ENCODE measurements around the gene NTN1. TPM values are rescaled to one million over a fixed set of nuclear protein-coding genes. Genes with fewer than 3 reads are reported as not detected.

Gene NTN1
- total RNA-seq, 1 experiment from 2014 or later, result 1.2 TPM

- Histone ChIP-seq H3K27ac (ENCODE audit: insufficient read length, low read depth, low read length) (no peak overlapping the region), H4K91ac (ENCODE audit: insufficient read length, low read depth, low read length) (no peak overlapping the region)
- WGBS (ENCODE audit: extremely low coverage, insufficient read length, low lambda C conversion rate), result no CpG with 5 or more reads among the region's 3 CpGs
Measured at GRCh38 chr17:9237053-9237410, 215.7 kb downstream of the NTN1 start.

More at GRCh38 chr17:9237053-9237410, 215.7 kb downstream of the NTN1 start:
- Histone ChIP-seq H2AK5ac (ENCODE audit: insufficient read length, low read length) (no peak overlapping the region), H3K23me2 (ENCODE audit: insufficient read length, low read depth, low read length, poor library complexity, severe bottlenecking) (peaks cover 8% of the 10 kb centered on the region), H3K14ac (ENCODE audit: insufficient read depth, low read length) (no peak overlapping the region), H2BK20ac (ENCODE audit: low read depth, low read length, poor library complexity, severe bottlenecking) (no peak overlapping the region), H3K18ac (ENCODE audit: insufficient read length, low read depth, low read length) (no peak overlapping the region), H3K79me1 (ENCODE audit: insufficient read depth, low read depth, low read length, poor library complexity, severe bottlenecking) (no peaks in the 10 kb centered on the region), H2BK120ac (ENCODE audit: low read depth, low read length, poor library complexity, severe bottlenecking) (no peak overlapping the region), H3K9me3 (ENCODE audit: control insufficient read depth, low read depth, low read length) (no peaks in the 10 kb centered on the region), H3K4me1 (ENCODE audit: insufficient read depth, low read length) (peaks cover 2% of the 10 kb centered on the region; the same call in 1 of the 2 replicates), H3K23ac (ENCODE audit: insufficient read length, low read depth, low read length) (no peak overlapping the region), H3T11ph (ENCODE audit: low read length) (no peak overlapping the region), H4K20me1 (ENCODE audit: control insufficient read depth, insufficient read depth, insufficient read length) (no peaks in the 10 kb centered on the region), H3K56ac (ENCODE audit: insufficient read length, low read depth, low read length) (no peak overlapping the region), H3K9ac (ENCODE audit: extremely low read depth, insufficient read length, low read length) (no peak overlapping the region), H3K27me3 (ENCODE audit: insufficient read depth, low read length) (no peaks in the 10 kb centered on the region), H3K79me2 (ENCODE audit: insufficient read depth, low read length) (no peaks in the 10 kb centered on the region), H2BK15ac (ENCODE audit: low read depth, low read length) (no peak overlapping the region), H3K4ac (ENCODE audit: low read depth, low read length) (no peak overlapping the region), H2BK5ac (ENCODE audit: insufficient read length, low read length) (no peak overlapping the region), H3K4me2 (ENCODE audit: insufficient read depth, insufficient read length, low read length) (no peak overlapping the region), H2AFZ (ENCODE audit: low read length) (no peak overlapping the region), H2BK12ac (ENCODE audit: insufficient read length, low read depth, low read length) (no peak overlapping the region), H4K5ac (ENCODE audit: insufficient read length, low read depth, low read length) (no peak overlapping the region), H4K8ac (replicated peaks; ENCODE audit: insufficient read length, low read depth, low read length) (no peak overlapping the region)
- Mint-ChIP-seq H3K4me3 (no peak overlapping the region), H3K9me3 (no peaks in the 10 kb centered on the region), H3K27ac (no peak overlapping the region), H3K27me3 (ENCODE audit: low read depth) (peaks cover 17% of the 10 kb centered on the region), H3K4me1 (peaks cover 20 to 32% of the 10 kb centered on the region in 2 experiments), H3K36me3 (ENCODE audit: insufficient read depth in 1 of 3, low read depth in 3 of 3) (peaks cover 0 to 2% (median 0%) of the 10 kb centered on the region in 3 experiments; a peak in 1 of 7 replicates)
- TF ChIP-seq, protein P1, sequence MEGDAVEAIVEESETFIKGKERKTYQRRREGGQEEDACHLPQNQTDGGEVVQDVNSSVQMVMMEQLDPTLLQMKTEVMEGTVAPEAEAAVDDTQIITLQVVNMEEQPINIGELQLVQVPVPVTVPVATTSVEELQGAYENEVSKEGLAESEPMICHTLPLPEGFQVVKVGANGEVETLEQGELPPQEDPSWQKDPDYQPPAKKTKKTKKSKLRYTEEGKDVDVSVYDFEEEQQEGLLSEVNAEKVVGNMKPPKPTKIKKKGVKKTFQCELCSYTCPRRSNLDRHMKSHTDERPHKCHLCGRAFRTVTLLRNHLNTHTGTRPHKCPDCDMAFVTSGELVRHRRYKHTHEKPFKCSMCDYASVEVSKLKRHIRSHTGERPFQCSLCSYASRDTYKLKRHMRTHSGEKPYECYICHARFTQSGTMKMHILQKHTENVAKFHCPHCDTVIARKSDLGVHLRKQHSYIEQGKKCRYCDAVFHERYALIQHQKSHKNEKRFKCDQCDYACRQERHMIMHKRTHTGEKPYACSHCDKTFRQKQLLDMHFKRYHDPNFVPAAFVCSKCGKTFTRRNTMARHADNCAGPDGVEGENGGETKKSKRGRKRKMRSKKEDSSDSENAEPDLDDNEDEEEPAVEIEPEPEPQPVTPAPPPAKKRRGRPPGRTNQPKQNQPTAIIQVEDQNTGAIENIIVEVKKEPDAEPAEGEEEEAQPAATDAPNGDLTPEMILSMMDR (conservative IDR thresholded peaks at IDR 0.05), result no peak
- DNase-seq, result no peak
